OCI-LY3 (cell line): ENCODE measurements around the gene FAM210B.
"Not testable (repeated sequence)": the region's sequence is repeated elsewhere in the genome, so short reads cannot be mapped to it uniquely, and the experiment has no call there.

Experiments
- CTCF ChIP-seq: fragments of 200-600, 300-600 bp; sonication (generic); IDR thresholded peaks from 2 replicates; pipeline ENCODE4 v1.5.1; 2014; ENCODE audit warnings: antibody characterized with exemption, low read length, low read depth
- EZH2phosphoT487 ChIP-seq: fragments of 200-600 bp; shearing (Covaris generic); IDR thresholded peaks from 2 replicates; pipeline ENCODE4 v1.6.1; 2018; ENCODE audit warnings: antibody characterized with exemption, mixed run types, low read depth

- not testable (repeated sequence) for TF ChIP-seq CTCF, EZH2phosphoT487
Observed at GRCh38 chr20:56390396-56390795, 31.6 kb downstream of the FAM210B start.
